Activated naive CD8-positive, alpha-beta T cell treated with anti-CD3 and anti-CD28 coated beads, Interleukin-2, amount 50 U/mL, for 16 hours (primary cell): ENCODE results near the gene CACNA2D3.

ENCODE experiments used
- DNase-seq: peaks from one replicate; pipeline ENCODE4 v3.0.0-alpha.2; 2020; ENCODE audit warnings: low read depth, low spot score

The CACNA2D3 gene

GRCh38 chr3:54127499-54128056 is 5.2 kb downstream of the CACNA2D3 start:
- DNase-seq: no peak

- DNase-seq: no peak
Observed at GRCh38 chr3:54131026-54131605, 8.8 kb downstream of the CACNA2D3 start.

GRCh38 chr3:54131890-54132289 is 9.5 kb downstream of the CACNA2D3 start:
- DNase-seq: no peak

GRCh38 chr3:54132685-54133084 is 10.3 kb downstream of the CACNA2D3 start:
- DNase-seq: no peak

- no peak for DNase-seq
Observed at GRCh38 chr3:54133196-54133595, 10.8 kb downstream of the CACNA2D3 start.

GRCh38 chr3:54134155-54134554 is 11.8 kb downstream of the CACNA2D3 start:
- no peak for DNase-seq

GRCh38 chr3:54134713-54135112 is 12.4 kb downstream of the CACNA2D3 start:
- DNase-seq: no peak

- no peak for DNase-seq
Observed at GRCh38 chr3:54137311-54137710, 15.0 kb downstream of the CACNA2D3 start.

GRCh38 chr3:54138937-54139547 is 16.7 kb downstream of the CACNA2D3 start:
- DNase-seq: no peak

- DNase-seq: no peak
Observed at GRCh38 chr3:54139630-54140029, 17.3 kb downstream of the CACNA2D3 start.

- DNase-seq: no peak
Observed at GRCh38 chr3:54144284-54144683, 21.9 kb downstream of the CACNA2D3 start.

GRCh38 chr3:54146506-54147239 is 24.3 kb downstream of the CACNA2D3 start:
- no peak for DNase-seq

GRCh38 chr3:54150864-54151467 is 28.6 kb downstream of the CACNA2D3 start:
- DNase-seq: no peak

- DNase-seq: no peak
Observed at GRCh38 chr3:54153477-54153876, 31.1 kb downstream of the CACNA2D3 start.

- DNase-seq: no peak
Observed at GRCh38 chr3:54157860-54158259, 35.5 kb downstream of the CACNA2D3 start.

- DNase-seq: no peak
Observed at GRCh38 chr3:54159917-54160316, 37.6 kb downstream of the CACNA2D3 start.

GRCh38 chr3:54163441-54163840 is 41.1 kb downstream of the CACNA2D3 start:
- DNase-seq: no peak

GRCh38 chr3:54164192-54164975 is 42.0 kb downstream of the CACNA2D3 start:
- no peak for DNase-seq

GRCh38 chr3:54165865-54166264 is 43.5 kb downstream of the CACNA2D3 start:
- DNase-seq: no peak

GRCh38 chr3:54167999-54168398 is 45.6 kb downstream of the CACNA2D3 start:
- DNase-seq: no peak

- no peak for DNase-seq
Observed at GRCh38 chr3:54168451-54168850, 46.1 kb downstream of the CACNA2D3 start.

- DNase-seq: no peak
Observed at GRCh38 chr3:54169524-54169923, 47.2 kb downstream of the CACNA2D3 start.
